Adipocyte (in vitro differentiated cells): ENCODE data around the gene SHE.
A peak's percentile ranks its signal among the peaks of the same experiment; 100 is the strongest.

Experiments
- DNase-seq: peaks from one replicate; pipeline ENCODE4 v3.0.0-alpha.2; 2015; ENCODE audit warnings: low read depth
- H3K27me3 ChIP-seq: replicated peaks from 2 replicates; pipeline ENCODE4 v1.7.0; 2013; ENCODE audit warnings: mild to moderate bottlenecking, low read length, moderate library complexity; ENCODE audit not compliant: control insufficient read depth, insufficient read depth
- H3K36me3 ChIP-seq: 2 replicates; pipeline ENCODE4 v1.7.0; 2013; ENCODE audit warnings: low read length, mild to moderate bottlenecking, moderate library complexity; ENCODE audit not compliant: control insufficient read depth, insufficient read depth, severe bottlenecking
- H3K4me1 ChIP-seq: 2 replicates; pipeline ENCODE4 v1.7.0; 2013; ENCODE audit warnings: mild to moderate bottlenecking, low read length, moderate library complexity; ENCODE audit not compliant: control insufficient read depth, insufficient read depth
- H3K4me3 ChIP-seq: 2 replicates; pipeline ENCODE4 v1.7.0; 2013; ENCODE audit warnings: mild to moderate bottlenecking, low read length, moderate library complexity
- H3K9ac ChIP-seq: 2 replicates; pipeline ENCODE4 v1.7.0; 2013; ENCODE audit warnings: mild to moderate bottlenecking, low read length, moderate library complexity
- H3K9me3 ChIP-seq: 2 replicates; pipeline ENCODE4 v1.7.0; 2013; ENCODE audit warnings: mild to moderate bottlenecking, low read length, moderate library complexity; ENCODE audit not compliant: control insufficient read depth

The SHE gene

GRCh38 chr1:154456631-154457030, 45.6 kb downstream of the SHE start:
- Histone ChIP-seq H3K4me1 (peaks cover 16% of the 10 kb centered on the region), H3K27me3 (no peaks in the 10 kb centered on the region), H3K9me3 (no peaks in the 10 kb centered on the region), H3K36me3 (peaks cover 28% of the 10 kb centered on the region), H3K4me3 (no peak overlapping the region), H3K9ac (no peak overlapping the region)
- DNase-seq, result no peak

GRCh38 chr1:154454386-154455120, 47.7 kb downstream of the SHE start:
- Histone ChIP-seq H3K9me3 (no peaks in the 10 kb centered on the region), H3K9ac (no peak overlapping the region), H3K4me3 (no peak overlapping the region), H3K4me1 (peaks cover 16% of the 10 kb centered on the region), H3K27me3 (no peaks in the 10 kb centered on the region), H3K36me3 (peaks cover 33% of the 10 kb centered on the region)
- no peak for DNase-seq

- no peaks in the 10 kb centered on the region for H3K27me3 ChIP-seq
- DNase-seq, result peak; percentile 50
- peaks cover 36% of the 10 kb centered on the region for H3K36me3 ChIP-seq
- H3K9me3 ChIP-seq, result no peaks in the 10 kb centered on the region
- H3K4me3 ChIP-seq, result peak overlapping the region; percentile 45
- H3K4me1 ChIP-seq, result peaks cover 16% of the 10 kb centered on the region
- H3K9ac ChIP-seq, result peak overlapping the region; percentile 47
Observed at GRCh38 chr1:154453574-154454352, 48.4 kb downstream of the SHE start.

- no peaks in the 10 kb centered on the region for H3K27me3 ChIP-seq
- peak overlapping the region; percentile 45 for H3K4me3 ChIP-seq
- peaks cover 34% of the 10 kb centered on the region for H3K36me3 ChIP-seq
- no peaks in the 10 kb centered on the region for H3K9me3 ChIP-seq
- H3K9ac ChIP-seq, result peak overlapping the region; percentile 47
- H3K4me1 ChIP-seq, result peaks cover 21% of the 10 kb centered on the region
- DNase-seq, result peak; percentile 16
Observed at GRCh38 chr1:154453161-154453560, 49.1 kb downstream of the SHE start.

GRCh38 chr1:154448331-154448811, 53.8 kb downstream of the SHE start:
- no peak overlapping the region for H3K4me3 ChIP-seq
- no peaks in the 10 kb centered on the region for H3K9me3 ChIP-seq
- H3K4me1 ChIP-seq, result peaks cover 35% of the 10 kb centered on the region
- no peak for DNase-seq
- H3K9ac ChIP-seq, result no peak overlapping the region
- no peaks in the 10 kb centered on the region for H3K27me3 ChIP-seq
- peaks cover 18% of the 10 kb centered on the region for H3K36me3 ChIP-seq

- H3K9me3 ChIP-seq, result no peaks in the 10 kb centered on the region
- H3K9ac ChIP-seq, result peak overlapping the region; percentile 29
- H3K36me3 ChIP-seq, result peaks cover 16% of the 10 kb centered on the region
- no peaks in the 10 kb centered on the region for H3K27me3 ChIP-seq
- H3K4me1 ChIP-seq, result peaks cover 34% of the 10 kb centered on the region
- no peak for DNase-seq
- no peak overlapping the region for H3K4me3 ChIP-seq
Observed at GRCh38 chr1:154446789-154447188, 55.4 kb downstream of the SHE start.

- peaks cover 34% of the 10 kb centered on the region for H3K4me1 ChIP-seq
- no peak overlapping the region for H3K4me3 ChIP-seq
- no peaks in the 10 kb centered on the region for H3K9me3 ChIP-seq
- DNase-seq, result peak; percentile 64
- no peaks in the 10 kb centered on the region for H3K27me3 ChIP-seq
- H3K9ac ChIP-seq, result no peak overlapping the region
- H3K36me3 ChIP-seq, result peaks cover 17% of the 10 kb centered on the region
Observed at GRCh38 chr1:154446292-154446691, 55.9 kb downstream of the SHE start.

GRCh38 chr1:154445040-154445472, 57.2 kb downstream of the SHE start:
- no peaks in the 10 kb centered on the region for H3K27me3 ChIP-seq

GRCh38 chr1:154443274-154444013, 58.8 kb downstream of the SHE start:
- H3K36me3 ChIP-seq, result peaks cover 10% of the 10 kb centered on the region
- H3K9ac ChIP-seq, result no peak overlapping the region
- H3K4me3 ChIP-seq, result no peak overlapping the region
- no peaks in the 10 kb centered on the region for H3K27me3 ChIP-seq
- peaks cover 40% of the 10 kb centered on the region for H3K4me1 ChIP-seq
- no peak for DNase-seq
- no peaks in the 10 kb centered on the region for H3K9me3 ChIP-seq

More at GRCh38 chr1:154445040-154445472, 57.2 kb downstream of the SHE start:
- peaks cover 36% of the 10 kb centered on the region for H3K4me1 ChIP-seq
- peaks cover 16% of the 10 kb centered on the region for H3K36me3 ChIP-seq
- peak; percentile 57 for DNase-seq
- no peak overlapping the region for H3K9ac ChIP-seq
- H3K4me3 ChIP-seq, result no peak overlapping the region
- no peaks in the 10 kb centered on the region for H3K9me3 ChIP-seq

- DNase-seq, result peak; percentile 24
- H3K36me3 ChIP-seq, result peaks cover 16% of the 10 kb centered on the region
- peaks cover 34% of the 10 kb centered on the region for H3K4me1 ChIP-seq
- no peaks in the 10 kb centered on the region for H3K9me3 ChIP-seq
- H3K27me3 ChIP-seq, result no peaks in the 10 kb centered on the region
- H3K4me3 ChIP-seq, result no peak overlapping the region
- H3K9ac ChIP-seq, result no peak overlapping the region
Observed at GRCh38 chr1:154442006-154442740, 60.0 kb downstream of the SHE start.
